Skin epidermis (tissue), 12 donors: ENCODE data around the gene GSPT1.
"Not testable (repeated sequence)": the region's sequence is repeated elsewhere in the genome, so short reads cannot be mapped to it uniquely, and the experiment has no call there.

ENCODE experiments used
- H3K27ac ChIP-seq, 21 experiments: fragments of 200-600 bp; sonication (generic) in 11 of 21; one replicate each; pipeline ENCODE4 v1.5.0; 2020; ENCODE audit warnings: mild to moderate bottlenecking in 3 of 21, inconsistent platforms in 2 of 21, moderate library complexity in 2 of 21
- H3K4me3 ChIP-seq, 7 experiments: fragments of 200-600 bp; sonication (generic) in 2 of 7; one replicate each; pipeline ENCODE4 v1.5.0; 2020; ENCODE audit warnings: inconsistent platforms in 2 of 7, mild to moderate bottlenecking in 2 of 7, moderate library complexity in 1 of 7

The GSPT1 gene

GRCh38 chr16:11869353-11870228, 46.2 kb downstream of the GSPT1 start:
- H3K4me3 ChIP-seq = no peak overlapping the region
- no peak overlapping the region for H3K27ac ChIP-seq

- H3K27ac ChIP-seq = no peak overlapping the region
- H3K4me3 ChIP-seq = no peak overlapping the region
These were observed 47.3 kb downstream of the GSPT1 start for GRCh38 chr16:11868412-11868980.

GRCh38 chr16:11862489-11862888, 53.3 kb downstream of the GSPT1 start:
- H3K27ac ChIP-seq = no peak overlapping the region
- no peak overlapping the region for H3K4me3 ChIP-seq

GRCh38 chr16:11857161-11857560, 58.6 kb downstream of the GSPT1 start:
- Histone ChIP-seq H3K27ac (no peak overlapping the region), H3K4me3 (no peak overlapping the region)

GRCh38 chr16:11852092-11852809, 63.5 kb downstream of the GSPT1 start:
- Histone ChIP-seq H3K4me3 (peak overlapping the region; percentile 74 to 99 (median 97)), H3K27ac (peak overlapping the region in 20 of 21 experiments; percentile 79 to 98 (median 92))

GRCh38 chr16:11851294-11852091, 64.3 kb downstream of the GSPT1 start, which contains the start of gene RSL1D1:
Gene RSL1D1 (minus strand): TSS chr16:11851542. CDS start chr16:11851512, 30 bp downstream.
- Histone ChIP-seq H3K27ac (peak within 1 kb of the TSS; percentile 25 to 98 (median 92)), H3K4me3 (peak within 1 kb of the TSS; percentile 74 to 99 (median 97))

- no peak overlapping the region for H3K27ac ChIP-seq
- H3K4me3 ChIP-seq = no peak overlapping the region
These were observed 66.9 kb downstream of the GSPT1 start for GRCh38 chr16:11848842-11849241.

GRCh38 chr16:11844499-11844898, 71.3 kb downstream of the GSPT1 start:
- no peak overlapping the region for H3K27ac ChIP-seq
- H3K4me3 ChIP-seq = no peak overlapping the region

GRCh38 chr16:11843861-11844260, 71.9 kb downstream of the GSPT1 start:
- Histone ChIP-seq H3K27ac (no peak overlapping the region), H3K4me3 (no peak overlapping the region)

- Histone ChIP-seq H3K27ac (no peak overlapping the region), H3K4me3 (no peak overlapping the region)
These were observed 72.5 kb downstream of the GSPT1 start for GRCh38 chr16:11843206-11843605.

- no peak overlapping the region for H3K4me3 ChIP-seq
- no peak overlapping the region for H3K27ac ChIP-seq
These were observed 74.7 kb downstream of the GSPT1 start for GRCh38 chr16:11841026-11841425.

- Histone ChIP-seq H3K4me3 (no peak overlapping the region), H3K27ac (no peak overlapping the region)
These were observed 79.0 kb downstream of the GSPT1 start for GRCh38 chr16:11836650-11837244.

- Histone ChIP-seq H3K4me3 (no peak overlapping the region), H3K27ac (no peak overlapping the region)
These were observed 79.7 kb downstream of the GSPT1 start for GRCh38 chr16:11835891-11836649.

GRCh38 chr16:11835309-11835708, 80.4 kb downstream of the GSPT1 start:
- no peak overlapping the region for H3K4me3 ChIP-seq
- H3K27ac ChIP-seq = no peak overlapping the region

GRCh38 chr16:11833951-11834695, 81.6 kb downstream of the GSPT1 start:
- Histone ChIP-seq H3K4me3 (no peak overlapping the region), H3K27ac (no peak overlapping the region)

- H3K4me3 ChIP-seq = no peak overlapping the region
- no peak overlapping the region for H3K27ac ChIP-seq
These were observed 87.1 kb downstream of the GSPT1 start for GRCh38 chr16:11828696-11829095.

GRCh38 chr16:11825520-11826165, 90.1 kb downstream of the GSPT1 start:
- H3K4me3 ChIP-seq = not testable (repeated sequence)
- peak overlapping the region in 1 of 21 experiments; percentile 37 for H3K27ac ChIP-seq
